H1 (cell line): ENCODE measurements around the gene SPECC1. TPM values are rescaled to one million over a fixed set of nuclear protein-coding genes. Genes with fewer than 3 reads are reported as not detected.

ENCODE experiments used
- FOSL1 ChIP-seq: IDR thresholded peaks from 2 replicates; pipeline ENCODE4 v1.6.1; 2011; ENCODE audit warnings: mild to moderate bottlenecking, low read depth, low read length, moderate library complexity; ENCODE audit not compliant: insufficient read depth
- NANOG ChIP-seq: IDR thresholded peaks from 2 replicates; pipeline ENCODE4 v1.6.1; 2011; ENCODE audit warnings: low read length, low read depth, mild to moderate bottlenecking, inconsistent platforms; ENCODE audit not compliant: insufficient read depth, poor library complexity, severe bottlenecking
- ZNF274 ChIP-seq: IDR thresholded peaks from 2 replicates; pipeline ENCODE4 v1.7.0; 2012; ENCODE audit warnings: low read length, borderline replicate concordance; ENCODE audit errors: extremely low read depth
- polyA plus RNA-seq, 7 experiments: library from polyadenylated mRNA; depleted of rRNA in 3 of 7; stranded (reverse) in 5 of 7; unstranded in 2 of 7; fragments of >200 nt in 5 of 7; fragments of 200-250 nt in 2 of 7; gene quantifications; 1 replicate in 5 of 7; 2 replicates in 1 of 7; 4 replicates in 1 of 7; pipeline versions ENCODE4 v1.2.1 to v1.2.3, GENCODE V29; 2011 to 2013; ENCODE audit warnings: missing spikeins in 2 of 7, mixed read lengths in 2 of 7
- total RNA-seq: library from RNA; stranded (reverse); fragmentation: NEBNext Ultra II Directional; extraction: Animal tissue kit (Norgen Biotek cat#: 25700); gene quantifications from 2 replicates; pipeline ENCODE4 v1.2.1, GENCODE V29; 2021

The SPECC1 gene
- total and polyA plus RNA-seq, 2 of the 8 experiments (the other 6 are each of a cell fraction or from before 2014, with no cell fraction given): 35.8 to 87.9 TPM

DNA sequence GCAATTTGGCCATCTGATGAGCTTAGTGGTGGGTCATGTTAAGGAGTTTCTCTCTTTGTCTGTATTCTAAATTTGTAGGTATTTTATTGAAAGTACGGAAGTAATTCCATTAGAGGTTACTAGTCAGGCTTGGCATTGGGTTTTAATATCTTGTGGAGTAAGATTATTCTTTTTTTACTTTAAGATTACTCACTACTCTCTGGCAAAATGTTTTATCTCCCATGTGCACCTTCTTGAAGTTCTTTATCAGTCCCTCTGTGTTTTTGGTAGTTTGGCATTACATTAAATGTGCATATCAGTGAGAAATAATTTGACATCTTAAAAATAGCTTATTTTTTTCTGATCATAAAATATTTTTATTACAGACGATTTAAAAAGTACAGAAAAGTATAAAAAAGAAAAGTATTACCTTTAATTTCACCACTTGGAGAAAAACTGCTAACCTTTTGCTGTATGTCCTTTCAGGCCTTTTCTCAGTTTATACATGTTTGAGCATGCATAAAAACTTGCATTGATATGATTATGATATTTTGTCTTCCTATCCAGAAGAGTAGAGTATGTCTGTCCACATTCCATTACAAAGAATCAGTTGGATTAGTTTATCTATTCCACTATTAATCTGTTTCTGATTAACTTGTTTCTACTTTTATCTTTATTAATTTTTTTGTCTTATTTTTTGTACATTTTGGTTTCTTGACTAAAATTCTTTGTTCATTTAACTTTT, 198.3 kb downstream of the SPECC1 start (continued):
- TF ChIP-seq FOSL1 (no peak), ZNF274 (no peak), NANOG (no peak)
